HG03095 (cell line): Measurements from ENCODE around the gene CYSTM1.

Source experiments
- ATAC-seq: cut with Tn5 transposase; IDR thresholded peaks from one replicate; pipeline ENCODE4 v1.9.1; 2021; ENCODE audit warnings: moderate library complexity; ENCODE audit not compliant: unreplicated experiment

CYSTM1 gene

GRCh38 chr5:140174465-140175366 is at the start of gene CYSTM1:
CYSTM1 (plus strand) TSS chr5:140175188; CDS start chr5:140194466, 19,278 bp downstream.
- peak; percentile 89 for ATAC-seq

GRCh38 chr5:140125637-140126036 is 49.4 kb upstream of the CYSTM1 start, which contains the start of gene IGIP:
IGIP (plus strand) TSS chr5:140125937; CDS start chr5:140128477, 2,540 bp downstream.
- no peak for ATAC-seq

DNA sequence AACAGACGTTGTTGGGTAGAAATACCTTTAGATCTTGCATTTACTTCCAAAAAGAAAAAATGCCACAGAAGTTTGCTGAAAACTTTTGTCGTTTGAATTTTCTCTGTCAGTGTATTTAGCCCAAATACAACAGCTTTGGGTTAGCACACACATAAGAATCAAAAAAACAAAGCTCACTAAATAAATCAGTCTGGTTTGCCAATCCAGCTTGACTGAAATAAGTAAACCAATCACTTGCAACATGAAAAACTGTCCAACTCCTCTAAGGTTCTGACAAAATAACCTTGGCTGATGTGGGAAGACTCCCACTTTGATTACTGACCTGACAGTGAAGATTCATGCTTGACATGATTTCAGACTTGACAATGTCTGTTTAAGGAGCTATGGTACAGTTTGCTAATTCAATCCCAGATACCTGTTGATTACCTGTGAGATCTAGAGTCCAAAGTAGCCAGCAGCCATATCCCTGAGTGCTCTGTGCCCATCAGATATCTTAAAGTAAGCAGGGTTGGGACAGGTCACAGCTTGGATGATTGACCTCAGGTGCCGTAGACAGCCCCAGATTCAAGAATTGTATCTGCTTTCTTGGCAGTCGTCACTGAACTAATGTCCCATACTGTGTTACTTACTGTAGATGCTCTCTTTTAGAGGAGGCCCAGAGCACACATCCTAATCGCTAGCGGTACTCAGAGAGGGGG is 48.5 kb upstream of the CYSTM1 start:
- ATAC-seq = no peak

- no peak for ATAC-seq
Measured at GRCh38 chr5:140128376-140128775, 46.6 kb upstream of the CYSTM1 start.

DNA sequence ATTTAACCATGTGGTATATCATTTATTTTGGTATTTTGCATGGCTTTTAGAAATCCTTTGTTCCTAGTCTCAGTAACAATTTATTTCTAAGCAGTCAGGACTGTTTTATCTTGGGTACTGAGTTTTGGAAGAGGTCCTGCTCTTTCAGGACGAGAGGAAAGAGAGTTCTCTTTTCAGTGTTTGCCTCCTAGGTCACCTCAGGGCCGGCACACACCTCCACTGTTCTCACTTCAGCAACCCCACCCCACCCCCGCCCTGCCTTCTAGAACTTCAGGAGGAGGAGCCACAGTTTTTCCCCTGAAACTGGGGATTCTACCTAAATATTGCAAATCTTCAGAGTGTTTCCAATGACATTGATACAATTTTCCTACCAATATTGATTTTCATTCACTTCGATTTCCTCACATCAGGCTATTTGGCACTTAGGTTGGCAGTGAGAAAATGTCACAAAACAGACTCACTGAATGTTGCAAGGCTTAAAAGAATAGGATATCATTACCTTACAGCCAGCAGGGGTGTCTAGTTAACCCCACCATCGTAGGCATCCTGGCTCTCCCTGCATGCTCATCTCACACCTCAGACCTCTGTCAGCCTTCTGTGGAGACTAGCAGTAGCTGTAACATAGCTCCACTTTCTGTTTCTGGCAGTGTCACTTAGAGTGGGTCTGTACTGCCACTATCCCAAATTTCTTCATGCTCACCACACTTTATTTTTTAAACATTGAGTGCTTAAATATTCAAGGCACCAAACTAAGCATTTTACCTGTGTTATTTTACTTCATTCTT is 43.8 kb upstream of the CYSTM1 start:
- ATAC-seq = no peak

GRCh38 chr5:140131967-140132409 is 43.0 kb upstream of the CYSTM1 start:
- no peak for ATAC-seq

- no peak for ATAC-seq
Measured at GRCh38 chr5:140133514-140134167, 41.3 kb upstream of the CYSTM1 start.

DNA sequence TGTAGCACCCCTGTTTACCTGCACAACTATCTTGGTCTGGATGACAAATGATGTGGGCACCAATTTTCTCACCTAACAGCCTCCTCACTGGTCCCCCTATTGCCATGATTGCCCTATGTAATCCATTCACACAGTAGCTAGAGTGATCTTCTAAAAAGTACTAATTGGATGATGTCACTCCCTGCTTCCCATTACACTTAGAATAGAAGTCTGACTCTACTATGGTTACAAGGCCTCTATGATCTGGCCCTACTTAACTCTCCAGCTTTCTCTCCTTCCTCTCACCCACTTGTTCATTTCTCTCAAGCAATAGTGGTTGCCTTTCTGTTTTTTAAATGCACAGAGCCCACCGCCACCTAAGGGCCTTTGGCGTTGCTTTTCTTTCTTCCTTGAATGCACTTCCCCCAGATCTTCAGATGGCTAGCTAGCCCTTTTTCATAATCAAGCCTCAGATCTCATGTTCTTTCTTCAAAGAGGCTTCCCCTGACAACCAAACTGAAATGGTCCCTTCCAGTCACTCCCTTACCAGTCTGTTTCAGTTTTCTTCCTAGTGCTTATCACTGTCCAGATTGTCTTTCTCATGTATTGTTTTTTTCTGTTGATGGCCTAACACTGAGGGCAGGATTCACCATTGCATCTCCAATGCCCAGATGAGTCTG is 40.6 kb upstream of the CYSTM1 start:
- ATAC-seq = no peak

GRCh38 chr5:140135127-140135526 is 39.9 kb upstream of the CYSTM1 start:
- ATAC-seq = no peak

DNA sequence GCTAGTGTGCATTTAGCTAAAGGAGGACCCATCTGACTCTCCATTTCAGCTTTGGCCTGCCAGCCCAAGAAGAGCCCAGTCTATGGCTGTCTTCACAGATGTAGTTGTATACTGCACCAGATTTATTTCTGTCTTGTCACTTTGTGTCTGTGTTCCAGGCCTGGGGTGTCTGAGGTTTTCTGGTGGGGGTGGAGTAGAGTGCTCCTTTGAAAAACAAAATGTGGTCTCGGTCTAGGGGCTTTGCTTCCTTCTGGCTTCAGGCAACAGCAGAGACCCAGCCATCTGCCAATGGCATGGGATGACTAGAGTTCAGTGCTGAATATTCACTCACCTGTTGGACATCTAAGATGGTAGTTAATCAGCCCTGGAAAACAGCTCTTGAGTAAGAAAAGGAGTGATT is 38.4 kb upstream of the CYSTM1 start:
- no peak for ATAC-seq

DNA sequence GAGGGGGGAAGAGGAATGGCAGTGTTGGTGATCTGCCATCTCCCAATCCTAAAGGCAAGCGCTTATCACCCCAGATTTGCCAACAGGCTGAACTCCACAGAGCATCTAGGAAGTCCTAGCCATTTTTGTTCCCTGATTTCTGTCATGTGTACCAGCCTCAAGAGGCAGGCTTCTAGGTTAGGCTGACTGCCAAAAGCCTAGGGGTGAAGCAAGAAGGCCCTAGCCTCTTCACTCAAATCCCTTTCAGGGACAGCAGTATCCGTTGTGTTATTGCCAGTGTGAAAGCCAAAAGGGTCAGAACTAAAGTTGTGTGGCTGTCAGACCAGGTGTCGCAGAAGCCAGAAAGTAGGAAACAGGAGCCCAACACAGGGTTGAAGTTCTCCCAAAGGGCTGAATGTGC is 34.6 kb upstream of the CYSTM1 start:
- no peak for ATAC-seq

- no peak for ATAC-seq
Measured at GRCh38 chr5:140141241-140141640, 33.7 kb upstream of the CYSTM1 start.

DNA sequence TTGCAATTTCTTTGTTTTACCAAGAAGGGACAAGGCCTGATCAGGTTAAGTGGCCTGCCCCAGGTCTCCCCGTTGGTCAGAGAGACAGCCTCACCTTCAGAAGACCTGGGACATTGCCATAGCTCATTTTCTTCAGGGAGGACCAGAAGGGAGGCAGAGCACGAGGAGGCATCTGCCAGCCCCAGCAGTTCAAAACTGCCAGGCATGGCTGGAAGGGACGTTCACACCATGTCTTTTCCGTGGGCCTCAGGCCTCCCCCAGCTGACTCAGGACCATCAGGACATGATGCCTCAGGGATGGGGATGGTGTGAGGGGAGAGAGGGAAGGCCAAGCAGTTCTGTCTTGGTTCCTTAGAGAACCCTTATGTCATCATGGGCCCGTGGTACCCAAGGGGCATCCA is 32.7 kb upstream of the CYSTM1 start:
- no peak for ATAC-seq

- ATAC-seq = no peak
Measured at GRCh38 chr5:140142856-140143255, 32.1 kb upstream of the CYSTM1 start.

GRCh38 chr5:140143521-140144258 is 31.3 kb upstream of the CYSTM1 start:
- ATAC-seq = no peak

DNA sequence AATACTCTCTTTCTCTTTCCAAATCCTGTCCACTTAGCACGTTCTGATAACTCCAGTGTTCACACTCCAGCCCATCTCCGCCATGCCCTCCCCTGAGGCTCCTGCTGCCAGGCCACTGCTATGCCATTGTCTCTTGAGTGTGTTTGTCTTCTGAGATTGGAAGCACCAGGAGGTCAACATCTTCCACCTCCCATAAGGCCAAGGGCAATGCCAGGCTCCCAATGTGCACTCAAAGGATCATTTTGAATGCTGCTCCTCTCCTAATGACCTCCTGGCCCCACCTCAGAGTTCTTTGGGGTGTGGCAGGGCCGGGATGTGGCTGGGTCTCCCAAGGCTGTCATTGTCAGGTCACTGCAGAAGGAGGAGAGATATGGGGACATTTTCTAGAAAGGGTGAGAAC is 29.7 kb upstream of the CYSTM1 start:
- no peak for ATAC-seq

GRCh38 chr5:140145818-140146522 is 29.0 kb upstream of the CYSTM1 start:
- ATAC-seq = no peak

DNA sequence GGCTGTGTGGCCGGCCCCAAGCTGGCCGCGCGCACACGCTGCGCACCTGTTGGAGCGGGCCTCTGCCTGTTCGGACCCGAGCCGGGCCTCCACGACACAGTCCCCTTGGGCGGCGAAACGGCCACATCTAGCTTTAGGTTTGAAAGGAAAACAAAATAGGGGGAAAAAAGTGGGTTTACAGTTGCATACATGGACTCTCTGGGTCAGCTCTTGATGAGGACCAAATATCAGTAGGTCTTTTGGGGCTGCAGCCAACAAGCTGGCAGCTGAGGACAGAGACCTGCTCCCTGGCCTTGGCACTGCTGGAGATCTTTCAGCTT is 28.5 kb upstream of the CYSTM1 start:
- ATAC-seq = no peak

GRCh38 chr5:140147460-140147859 is 27.5 kb upstream of the CYSTM1 start:
- no peak for ATAC-seq
